T1000 (cell line): Measurements from ENCODE around the gene EPB41L1.

Source experiments
- DNase-seq: peaks from one replicate; lab custom pipeline; 2025; ENCODE audit warnings: mixed read lengths; lab: John Stamatoyannopoulos, UW

The EPB41L1 gene

GRCh38 chr20:36154700-36155628 is at the start of gene EPB41L1:
EPB41L1 (plus strand) TSS chr20:36154740; CDS start chr20:36173778, 19,038 bp downstream.
- no peak for DNase-seq

- no peak for DNase-seq
Measured at GRCh38 chr20:36104856-36105255, 49.7 kb upstream of the EPB41L1 start.

GRCh38 chr20:36105711-36106226 is 48.8 kb upstream of the EPB41L1 start:
- no peak for DNase-seq

DNA sequence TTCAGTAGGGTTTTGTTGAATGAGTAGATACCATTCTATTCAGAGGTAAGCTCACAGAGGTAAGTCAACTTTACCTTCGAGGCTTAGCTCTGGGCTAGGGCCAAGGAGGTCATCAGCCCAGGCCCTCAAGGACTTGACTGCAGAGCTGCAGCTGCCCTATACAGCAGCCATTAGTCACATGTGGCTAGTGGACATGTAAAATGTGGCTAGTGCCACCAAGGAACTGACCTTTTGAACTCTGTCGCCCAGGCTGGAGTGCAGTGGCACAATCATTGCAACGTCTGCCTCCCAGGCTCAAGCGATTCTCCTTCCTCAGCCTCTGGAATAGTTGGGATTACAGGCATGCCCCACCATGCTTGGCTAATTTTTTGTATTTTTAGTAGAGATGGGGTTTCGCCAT is 47.9 kb upstream of the EPB41L1 start:
- no peak for DNase-seq

GRCh38 chr20:36107881-36108280 is 46.7 kb upstream of the EPB41L1 start:
- no peak for DNase-seq

- no peak for DNase-seq
Measured at GRCh38 chr20:36109251-36109947, 45.1 kb upstream of the EPB41L1 start.

DNA sequence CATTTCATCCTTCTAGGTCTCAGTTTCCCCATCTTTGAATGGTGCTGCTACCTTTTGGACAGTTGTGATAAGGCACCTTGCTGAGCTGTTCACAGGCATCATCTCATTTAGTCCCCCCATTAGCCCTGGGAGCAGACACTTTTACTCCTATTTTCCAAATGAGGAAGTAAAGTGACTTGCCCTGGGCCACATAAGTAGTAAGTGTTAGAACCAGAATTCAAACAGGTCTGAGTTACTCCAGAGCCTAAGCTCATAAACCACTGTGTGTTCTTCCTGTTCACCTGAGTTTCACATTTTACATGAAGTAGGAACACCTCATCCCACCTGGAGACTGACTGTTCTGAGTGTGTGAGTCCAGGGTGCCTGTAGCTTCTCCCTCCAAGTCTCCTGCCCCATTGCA is 43.5 kb upstream of the EPB41L1 start:
- DNase-seq = no peak

- no peak for DNase-seq
Measured at GRCh38 chr20:36112112-36112511, 42.4 kb upstream of the EPB41L1 start.

- DNase-seq = no peak
Measured at GRCh38 chr20:36113036-36113435, 41.5 kb upstream of the EPB41L1 start.

DNA sequence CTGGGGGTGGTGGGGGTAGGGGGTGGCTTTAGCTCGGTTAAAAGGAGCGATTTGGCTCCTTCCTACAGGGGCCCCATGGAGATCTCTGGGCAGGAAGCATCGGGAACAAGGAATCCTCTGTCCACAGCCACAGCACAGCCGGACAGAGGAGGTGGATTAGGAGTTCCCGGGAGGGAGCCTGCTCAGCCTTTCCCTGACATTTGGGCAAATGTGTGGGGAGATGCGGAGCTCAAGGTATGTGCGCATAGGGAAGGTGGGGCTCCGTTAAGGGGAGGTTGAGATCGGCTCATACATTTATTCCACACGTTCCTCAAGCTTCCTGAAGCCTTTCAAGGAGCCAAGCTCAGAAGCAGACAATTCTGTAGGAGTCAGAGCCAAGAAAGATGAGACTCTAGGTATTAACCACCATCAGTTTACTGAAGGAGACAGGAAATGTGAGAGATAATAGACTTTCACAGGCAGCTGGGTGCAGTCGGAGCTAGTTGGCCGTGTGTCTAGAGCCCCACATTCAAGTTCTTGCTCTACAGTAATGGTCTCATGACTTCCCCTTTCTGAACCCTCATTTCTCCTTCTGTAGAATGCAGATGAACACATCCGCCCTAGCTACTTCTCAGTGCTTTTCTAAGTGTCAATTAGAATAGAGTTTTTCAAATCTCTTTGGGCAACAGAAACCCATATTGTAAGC is 40.8 kb upstream of the EPB41L1 start:
- no peak for DNase-seq

- DNase-seq = no peak
Measured at GRCh38 chr20:36114707-36115106, 39.8 kb upstream of the EPB41L1 start.

- no peak for DNase-seq
Measured at GRCh38 chr20:36115925-36116324, 38.6 kb upstream of the EPB41L1 start.

GRCh38 chr20:36116807-36117441 is 37.6 kb upstream of the EPB41L1 start:
- peak; percentile 18 for DNase-seq

DNA sequence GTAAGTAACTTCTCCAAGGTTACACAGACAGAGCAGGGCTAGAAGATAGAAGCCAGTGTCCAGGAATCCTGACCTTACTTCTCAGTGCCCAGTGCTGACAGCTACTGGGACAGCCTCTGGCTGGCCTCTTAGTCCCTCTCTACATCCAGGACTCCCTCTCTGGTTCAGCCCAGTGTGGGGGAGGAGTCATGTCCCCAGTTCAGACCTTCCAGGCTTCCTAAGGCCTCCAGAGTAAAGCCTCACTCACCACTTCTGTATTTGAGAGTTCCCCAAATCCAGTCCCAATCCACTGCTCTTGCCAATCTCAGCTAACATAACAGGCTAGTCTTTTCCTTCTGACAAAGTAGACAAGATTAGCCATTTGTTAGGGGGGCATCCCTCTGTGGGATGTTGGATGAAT is 36.9 kb upstream of the EPB41L1 start:
- DNase-seq = no peak

DNA sequence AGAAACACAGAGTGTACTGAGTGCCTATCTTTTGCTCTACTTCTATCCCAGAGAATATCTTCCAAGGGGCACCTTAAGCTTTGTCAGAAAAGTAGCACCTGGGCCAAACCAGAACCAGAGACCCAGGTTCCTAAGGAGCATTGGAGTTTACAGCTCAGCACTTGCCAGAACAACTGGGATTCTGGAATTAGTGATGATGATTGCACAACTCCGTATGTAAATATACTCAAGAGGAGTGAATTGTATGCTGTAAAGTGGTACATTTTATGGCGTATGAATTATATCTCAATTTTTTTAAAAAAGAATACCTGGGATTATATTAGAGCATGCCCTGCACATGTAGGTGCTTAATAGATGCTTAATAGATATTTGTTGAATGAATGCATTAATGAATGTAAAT is 36.2 kb upstream of the EPB41L1 start:
- no peak for DNase-seq

- DNase-seq = no peak
Measured at GRCh38 chr20:36119537-36119936, 35.0 kb upstream of the EPB41L1 start.

- no peak for DNase-seq
Measured at GRCh38 chr20:36120241-36120640, 34.3 kb upstream of the EPB41L1 start.

GRCh38 chr20:36120991-36121390 is 33.5 kb upstream of the EPB41L1 start:
- no peak for DNase-seq

DNA sequence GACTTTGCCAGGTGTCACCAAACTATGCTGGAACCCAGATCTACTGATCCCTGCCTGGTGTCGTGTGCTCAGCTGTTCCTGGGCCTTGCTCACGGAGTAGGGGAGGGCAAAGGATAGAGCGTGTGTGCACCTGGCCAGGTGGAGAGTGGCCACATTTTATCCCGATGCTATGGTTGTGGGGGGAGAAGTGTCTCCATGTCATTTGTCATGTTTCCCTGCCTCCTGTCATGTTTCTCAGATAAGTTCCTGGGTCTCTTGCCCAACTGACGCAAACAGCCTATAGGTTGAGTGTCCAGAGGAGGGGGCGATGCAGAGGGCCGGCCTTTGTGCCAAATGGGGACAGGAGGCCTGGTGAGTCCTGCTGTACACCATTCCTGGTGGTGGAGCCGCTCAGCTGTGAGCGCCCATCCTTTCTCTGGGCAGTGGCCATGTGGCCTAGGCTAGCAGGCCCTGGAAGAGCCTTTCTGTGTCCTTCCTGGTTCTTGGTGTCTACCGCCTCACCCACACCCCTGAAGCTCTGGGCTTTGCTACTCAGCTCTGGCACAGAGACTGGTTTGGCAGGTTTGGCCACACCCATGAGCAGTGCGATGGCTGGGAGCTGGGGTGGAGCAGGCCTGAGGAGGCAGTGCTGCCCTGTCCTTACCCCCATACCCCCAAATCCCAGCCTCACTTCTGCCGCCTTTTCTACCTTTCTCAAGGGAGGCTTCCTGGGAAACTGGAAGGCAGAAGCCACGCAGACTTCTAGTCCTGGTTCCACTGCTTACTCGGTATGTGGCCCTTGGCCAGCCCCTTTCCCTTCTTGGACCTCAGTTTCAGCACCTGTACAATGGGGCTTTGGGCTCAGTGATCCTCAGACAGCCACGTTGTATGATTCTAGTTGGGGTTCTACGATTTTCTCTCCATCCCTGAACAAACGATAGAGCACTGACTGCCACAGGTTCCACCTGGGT is 32.3 kb upstream of the EPB41L1 start:
- DNase-seq = no peak

GRCh38 chr20:36122931-36123288 is 31.6 kb upstream of the EPB41L1 start:
- DNase-seq = no peak

GRCh38 chr20:36125097-36125496 is 29.4 kb upstream of the EPB41L1 start:
- DNase-seq = no peak
